Central memory CD4-positive, alpha-beta T cell (primary cell): ENCODE measurements around the gene ZNF143.
"Not testable (repeated sequence)": the region's sequence is repeated elsewhere in the genome, so short reads cannot be mapped to it uniquely, and the experiment has no call there.

Experiments used
- DNase-seq: peaks from one replicate; pipeline ENCODE4 v3.0.0; 2022
- total RNA-seq, 3 experiments: gene quantifications; one replicate each; lab custom pipeline; 2026; lab: John Stamatoyannopoulos, UW

ZNF143 gene
- 32.2 to 63.0 (median 40.6) reads per million in 3 experiments for total RNA-seq

- DNase-seq, result peak; percentile 100
Measured at GRCh38 chr11:9460322-9461062, at the start of gene ZNF143. Gene ZNF143, plus strand, starts transcription at chr11:9461012. Its CDS starts 10,297 bp downstream, at chr11:9471309.

- DNase-seq, result no peak
Measured at GRCh38 chr11:9428706-9429105, 32.1 kb upstream of the ZNF143 start.

- no peak for DNase-seq
Measured at GRCh38 chr11:9438611-9439010, 22.2 kb upstream of the ZNF143 start.

GRCh38 chr11:9446230-9446629 lies 14.6 kb upstream of the ZNF143 start:
- DNase-seq, result no peak

- DNase-seq, result no peak
Measured at GRCh38 chr11:9448576-9449352, 12.0 kb upstream of the ZNF143 start.

- not testable (repeated sequence) for DNase-seq
Measured at GRCh38 chr11:9452023-9452422, 8.8 kb upstream of the ZNF143 start.

- DNase-seq, result no peak
Measured at GRCh38 chr11:9455722-9456121, 5.1 kb upstream of the ZNF143 start.

- DNase-seq, result peak; percentile 28
Measured at GRCh38 chr11:9459667-9460321, 1.0 kb upstream of the ZNF143 start.

- peak; percentile 80 for DNase-seq
Measured at GRCh38 chr11:9461063-9461759, 399 bp downstream of the ZNF143 start.

- DNase-seq, result peak; percentile 6
Measured at GRCh38 chr11:9461760-9462134, 935 bp downstream of the ZNF143 start.

GRCh38 chr11:9462172-9462799 lies 1.5 kb downstream of the ZNF143 start:
- DNase-seq, result no peak

GRCh38 chr11:9462806-9463537 lies 2.2 kb downstream of the ZNF143 start:
- no peak for DNase-seq

GRCh38 chr11:9470765-9471164 lies 10.0 kb downstream of the ZNF143 start:
- DNase-seq, result no peak

- DNase-seq, result no peak
Measured at GRCh38 chr11:9473408-9473807, 12.6 kb downstream of the ZNF143 start.

- no peak for DNase-seq
Measured at GRCh38 chr11:9479899-9480298, 19.1 kb downstream of the ZNF143 start.

- no peak for DNase-seq
Measured at GRCh38 chr11:9489080-9489765, 28.4 kb downstream of the ZNF143 start.

- no peak for DNase-seq
Measured at GRCh38 chr11:9490376-9490775, 29.6 kb downstream of the ZNF143 start.

- no peak for DNase-seq
Measured at GRCh38 chr11:9493492-9493891, 32.7 kb downstream of the ZNF143 start.

GRCh38 chr11:9494316-9494715 lies 33.5 kb downstream of the ZNF143 start:
- DNase-seq, result no peak

GRCh38 chr11:9495803-9496514 lies 35.1 kb downstream of the ZNF143 start:
- no peak for DNase-seq
